ENCODE results near the gene CENPP.

GRCh38 chr9:92637326-92637725 lies 311.6 kb downstream of the CENPP start:
- no peak for TF ChIP-seq YY1 (IDR thresholded peaks at IDR 0.05; ENCODE audit: insufficient read depth, insufficient read length)
- TF ChIP-seq ZNF274 (IDR thresholded peaks at IDR 0.05; ENCODE audit: low read depth, low read length) = no peak
- no peak for TF ChIP-seq SUZ12 (IDR thresholded peaks at IDR 0.05; ENCODE audit: extremely low read depth, insufficient read depth, insufficient read length)
